ENCODE measurements around the gene NOL11.
"Not testable (repeated sequence)": the region's sequence is repeated elsewhere in the genome, so short reads cannot be mapped to it uniquely, and the experiment has no call there.

Gene NOL11

GRCh38 chr17:67711916-67712315 lies 5.8 kb upstream of the NOL11 start:
- no peak for DNase-seq

- DNase-seq, result no peak
Measured at GRCh38 chr17:67712375-67712774, 5.4 kb upstream of the NOL11 start.

- no peak for DNase-seq
Measured at GRCh38 chr17:67713169-67713568, 4.6 kb upstream of the NOL11 start.

- no peak for DNase-seq
Measured at GRCh38 chr17:67716405-67716798, 1.3 kb upstream of the NOL11 start.

GRCh38 chr17:67717192-67717623 lies 528 bp upstream of the NOL11 start:
- no peak for DNase-seq

- no peak for DNase-seq
Measured at GRCh38 chr17:67718325-67718941, 697 bp downstream of the NOL11 start.

GRCh38 chr17:67725373-67725791 lies 7.6 kb downstream of the NOL11 start:
- no peak for DNase-seq

GRCh38 chr17:67725807-67726206 lies 8.1 kb downstream of the NOL11 start:
- no peak for DNase-seq

GRCh38 chr17:67727152-67728039 lies 9.7 kb downstream of the NOL11 start:
- DNase-seq, result not testable (repeated sequence)

GRCh38 chr17:67729903-67730302 lies 12.2 kb downstream of the NOL11 start:
- DNase-seq, result no peak

GRCh38 chr17:67730731-67731130 lies 13.0 kb downstream of the NOL11 start:
- no peak for DNase-seq

- no peak for DNase-seq
Measured at GRCh38 chr17:67733449-67733848, 15.7 kb downstream of the NOL11 start.

GRCh38 chr17:67737145-67737544 lies 19.4 kb downstream of the NOL11 start:
- DNase-seq, result no peak

- DNase-seq, result no peak
Measured at GRCh38 chr17:67742025-67742424, 24.3 kb downstream of the NOL11 start.

GRCh38 chr17:67746704-67747571 lies 29.2 kb downstream of the NOL11 start:
- DNase-seq, result no peak

- no peak for DNase-seq
Measured at GRCh38 chr17:67747681-67748235, 30.0 kb downstream of the NOL11 start.

- no peak for DNase-seq
Measured at GRCh38 chr17:67750067-67750466, 32.3 kb downstream of the NOL11 start.

GRCh38 chr17:67751101-67752074 lies 33.7 kb downstream of the NOL11 start:
- no peak for DNase-seq

- not testable (repeated sequence) for DNase-seq
Measured at GRCh38 chr17:67752160-67752559, 34.4 kb downstream of the NOL11 start.

- no peak for DNase-seq
Measured at GRCh38 chr17:67753026-67753425, 35.3 kb downstream of the NOL11 start.

GRCh38 chr17:67754001-67754400 lies 36.3 kb downstream of the NOL11 start:
- DNase-seq, result no peak

GRCh38 chr17:67754686-67755085 lies 37.0 kb downstream of the NOL11 start:
- DNase-seq, result not testable (repeated sequence)

All from eye (tissue), 1 donor.